Astrocyte of the cerebellum (primary cell): Measurements from ENCODE around the gene CARD11.

Source experiments
- DNase-seq: peaks from one replicate; pipeline ENCODE4 v3.0.0-alpha.2; 2011; ENCODE audit warnings: low read depth
- H3K4me3 ChIP-seq: 2 replicates; pipeline ENCODE4 v1.5.1; 2011; ENCODE audit warnings: mild to moderate bottlenecking, low read depth, low read length, moderate library complexity
- CTCF ChIP-seq: IDR thresholded peaks from 2 replicates; pipeline ENCODE4 v1.5.1; 2012; ENCODE audit warnings: low read length, low read depth, moderate library complexity, mild to moderate bottlenecking; ENCODE audit errors: missing control alignments
- in situ Hi-C: cut with HindIII; loops from 2 replicates; pipeline ENCODE4 v1.10.0; 2017; ENCODE audit warnings: low sequenced_read_pairs

Gene CARD11

GRCh38 chr7:3067193-3067592 is 23.5 kb upstream of the CARD11 start:
- in situ Hi-C loops: no loop called here
- TF ChIP-seq CTCF: no peak
- no peak for DNase-seq

GRCh38 chr7:3066506-3066905 is 22.8 kb upstream of the CARD11 start:
- no peak overlapping the region for H3K4me3 ChIP-seq
- in situ Hi-C loops: no loop called here
- no peak for TF ChIP-seq CTCF
- no peak for DNase-seq

More at GRCh38 chr7:3067193-3067592, 23.5 kb upstream of the CARD11 start:
- no peak overlapping the region for H3K4me3 ChIP-seq

DNA sequence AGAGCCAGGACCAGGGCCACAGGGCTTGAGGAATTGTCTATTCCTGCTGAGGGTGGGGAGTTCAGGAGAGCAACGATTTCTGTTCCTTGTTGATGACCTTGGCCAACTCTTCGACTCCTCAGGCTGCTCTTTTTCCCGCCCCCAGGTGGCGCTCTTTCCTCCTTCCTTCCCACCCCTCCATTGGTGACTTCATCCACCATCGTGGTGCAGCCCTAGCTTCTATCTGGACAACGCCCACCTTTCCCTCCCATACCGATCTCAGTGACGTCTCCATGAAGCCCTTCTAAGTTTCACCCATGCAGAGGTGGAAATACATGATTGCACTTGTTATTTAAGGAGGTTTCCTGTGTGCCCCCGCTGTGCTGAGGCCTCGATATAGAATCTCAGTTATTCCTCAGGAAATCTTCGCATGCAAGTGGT is 22.1 kb upstream of the CARD11 start:
- no peak overlapping the region for H3K4me3 ChIP-seq
- TF ChIP-seq CTCF: peak; percentile 34
- DNase-seq: no peak
- in situ Hi-C loops: no loop called here

DNA sequence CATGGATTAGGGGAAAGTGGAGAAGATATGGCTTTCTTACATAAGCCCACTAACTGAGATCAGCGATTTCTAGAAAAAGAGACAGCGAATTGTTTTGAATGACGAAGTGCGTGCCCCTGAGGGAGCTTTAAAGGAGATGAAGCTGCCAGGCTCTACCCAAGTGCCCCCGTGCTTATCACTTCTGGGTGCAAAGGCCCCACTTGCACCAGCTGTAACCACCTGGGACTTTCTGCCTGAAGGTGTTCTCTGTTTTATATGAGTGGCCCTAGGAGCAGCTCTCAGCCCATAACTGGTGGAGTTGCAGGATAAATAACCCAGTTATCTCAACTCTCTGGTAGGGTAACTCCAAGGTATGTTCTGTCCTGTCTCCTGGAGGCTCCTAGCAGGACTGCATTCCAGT is 20.4 kb upstream of the CARD11 start:
- no peak for TF ChIP-seq CTCF
- no peak overlapping the region for H3K4me3 ChIP-seq
- in situ Hi-C loops: no loop called here
- DNase-seq: no peak

DNA sequence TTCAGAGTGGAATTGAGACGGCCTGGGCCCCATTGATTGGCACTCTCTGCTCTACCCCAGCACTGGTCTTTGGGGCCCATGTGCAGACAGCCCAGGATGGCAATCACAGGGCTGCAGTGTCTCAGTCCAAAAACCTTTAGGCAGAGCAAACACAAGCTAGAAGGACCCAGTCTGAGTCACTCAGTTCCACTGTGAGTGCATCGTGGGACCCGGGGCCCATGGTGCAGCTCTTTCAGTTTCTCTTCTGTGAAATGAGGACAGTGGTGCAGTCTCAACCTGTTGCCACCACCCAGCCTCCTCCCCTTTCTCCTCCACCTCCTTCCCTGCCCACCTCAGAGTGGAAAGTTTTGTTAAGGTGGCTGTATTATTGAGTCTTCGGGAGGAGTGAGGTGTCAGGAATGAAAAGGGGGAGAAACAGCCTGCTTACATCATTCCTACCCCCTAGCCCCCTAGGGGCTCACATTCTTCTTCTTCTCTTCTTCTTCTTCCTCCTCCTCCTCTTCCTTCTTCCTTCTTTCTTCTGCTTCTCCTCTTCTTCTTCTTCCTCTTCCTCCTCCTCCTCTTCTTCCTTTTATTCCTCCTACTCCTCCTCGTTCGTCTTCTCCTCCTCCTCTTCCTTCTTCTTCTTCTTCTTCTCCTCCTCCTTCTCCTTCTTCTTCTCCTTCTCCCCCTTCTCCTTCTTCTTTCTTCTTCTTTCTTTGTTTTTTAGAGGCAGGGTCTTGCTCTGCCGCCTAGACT is 19.5 kb upstream of the CARD11 start:
- no peak for DNase-seq
- TF ChIP-seq CTCF: no peak
- in situ Hi-C loops: no loop called here
- H3K4me3 ChIP-seq: no peak overlapping the region

- H3K4me3 ChIP-seq: no peak overlapping the region
- DNase-seq: no peak
- in situ Hi-C loops: no loop called here
- no peak for TF ChIP-seq CTCF
These were observed 13.4 kb upstream of the CARD11 start for GRCh38 chr7:3057066-3057420.
